Femur (tissue), 1 donor: ENCODE results near the gene CALHM4.
"Not testable (repeated sequence)": the region's sequence is repeated elsewhere in the genome, so short reads cannot be mapped to it uniquely, and the experiment has no call there.

Experiments used
- DNase-seq: peaks from one replicate; pipeline ENCODE4 v3.0.0-alpha.2; 2017

CALHM4 gene

DNA sequence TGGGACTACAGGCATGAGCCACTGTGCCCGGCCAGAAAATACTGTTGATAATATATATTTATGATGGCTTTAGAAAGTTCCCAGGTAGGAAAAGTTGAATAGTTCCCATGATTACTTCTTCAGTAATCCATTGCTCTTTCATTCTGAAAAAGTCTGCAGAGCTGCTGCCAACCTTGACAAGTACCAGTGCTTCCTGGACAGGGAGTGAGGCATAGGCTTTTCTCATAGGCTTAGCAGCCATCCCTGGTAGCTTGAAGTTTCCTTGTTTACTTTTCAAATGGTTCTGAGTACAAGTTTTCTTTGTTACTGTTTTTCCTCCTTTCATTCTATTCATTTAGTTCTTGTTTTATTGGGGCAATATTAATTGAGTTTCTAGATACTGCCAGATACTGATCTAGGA is 25.6 kb downstream of the CALHM4 start:
- DNase-seq: no peak

DNA sequence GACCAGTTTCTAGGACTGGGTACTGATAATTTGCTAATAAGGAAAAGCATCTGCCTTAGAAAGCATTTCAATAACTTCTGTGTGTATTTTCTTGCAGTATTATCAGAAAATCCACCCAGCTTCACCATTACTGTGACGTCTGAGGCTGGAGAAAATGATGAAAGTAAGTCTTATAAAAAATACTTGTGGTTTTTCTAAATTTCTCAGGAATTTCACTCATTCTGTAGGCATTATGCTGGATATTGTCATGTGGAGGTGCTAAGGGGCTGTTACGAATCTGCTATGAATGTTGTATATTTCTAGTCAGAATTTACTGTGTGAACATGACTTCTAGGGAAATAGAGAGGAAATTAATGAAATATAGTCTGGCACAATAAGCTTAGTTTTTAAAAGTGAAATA is 26.6 kb downstream of the CALHM4 start:
- DNase-seq: no peak

DNA sequence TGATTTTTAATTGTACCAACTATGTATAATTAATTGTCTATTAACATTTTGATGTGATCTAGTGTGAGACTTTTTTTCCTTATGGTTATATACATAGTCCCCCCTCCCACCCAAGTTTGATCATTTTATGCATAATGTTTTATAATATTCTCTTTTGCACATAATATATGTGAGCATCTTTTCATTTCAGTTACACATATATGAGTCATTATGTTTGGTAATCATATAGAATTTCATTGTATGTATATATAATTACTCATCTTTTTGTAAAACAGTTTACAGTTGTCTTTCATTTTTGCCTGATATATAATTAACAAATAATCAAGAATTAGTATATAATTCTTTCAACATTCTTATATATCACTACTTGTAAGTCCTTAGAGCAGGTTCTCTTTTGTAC is 32.7 kb downstream of the CALHM4 start:
- no peak for DNase-seq

DNA sequence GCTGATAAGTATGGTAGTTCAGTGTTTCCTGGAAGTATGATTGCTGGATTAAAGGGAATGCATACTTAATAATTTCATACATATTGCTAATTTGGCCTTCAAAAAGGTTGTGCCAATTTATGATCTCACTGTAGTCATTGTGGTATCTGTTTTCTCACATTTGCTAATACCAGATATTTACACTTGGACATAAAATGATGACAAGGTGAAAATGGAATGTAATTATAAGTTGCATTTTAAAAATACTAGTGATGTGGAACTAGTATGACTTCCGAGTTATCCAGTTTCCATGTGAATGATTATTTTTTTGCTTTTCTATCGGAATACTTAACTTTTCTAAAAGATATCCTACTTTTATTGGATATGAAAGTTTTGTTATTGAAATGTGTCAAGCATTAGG is 33.2 kb downstream of the CALHM4 start:
- no peak for DNase-seq

DNA sequence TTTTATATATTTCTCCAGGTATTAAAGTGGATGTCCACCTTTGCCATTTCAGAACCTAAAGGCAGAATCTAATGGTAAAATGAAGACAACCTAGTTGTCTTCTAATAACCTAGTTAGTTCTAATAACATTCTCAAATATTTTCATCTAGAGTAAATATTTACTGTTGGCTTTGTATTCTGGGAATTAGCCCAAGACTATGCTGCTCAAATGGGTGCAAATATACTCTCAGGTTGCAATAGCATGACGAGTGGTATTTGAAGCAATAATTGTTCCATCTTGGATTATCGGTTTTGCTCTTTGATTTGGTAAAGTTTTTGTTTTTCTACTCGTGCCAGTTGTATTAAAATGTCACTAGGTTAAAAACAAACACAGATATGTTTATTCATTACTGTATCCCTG is 41.7 kb downstream of the CALHM4 start:
- no peak for DNase-seq

DNA sequence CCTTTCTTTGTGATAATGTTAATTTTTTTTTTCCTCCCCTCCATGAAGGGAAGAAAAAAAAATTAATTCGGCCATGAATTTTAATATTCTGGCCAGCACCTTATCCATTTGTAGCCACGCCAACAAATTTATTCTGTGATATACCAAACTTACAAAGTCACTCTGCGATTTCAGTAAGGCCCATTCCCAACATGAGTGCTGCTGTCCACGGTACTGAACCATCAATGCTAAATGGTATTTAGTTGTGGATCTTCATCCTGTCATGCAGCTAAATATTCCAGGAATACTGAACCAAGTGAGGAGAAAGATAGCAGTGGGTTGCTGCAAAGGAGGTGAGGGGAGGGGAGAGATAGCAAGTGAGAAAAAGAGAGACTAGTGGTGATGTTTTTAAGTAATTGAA is 43.3 kb downstream of the CALHM4 start:
- DNase-seq: no peak

DNA sequence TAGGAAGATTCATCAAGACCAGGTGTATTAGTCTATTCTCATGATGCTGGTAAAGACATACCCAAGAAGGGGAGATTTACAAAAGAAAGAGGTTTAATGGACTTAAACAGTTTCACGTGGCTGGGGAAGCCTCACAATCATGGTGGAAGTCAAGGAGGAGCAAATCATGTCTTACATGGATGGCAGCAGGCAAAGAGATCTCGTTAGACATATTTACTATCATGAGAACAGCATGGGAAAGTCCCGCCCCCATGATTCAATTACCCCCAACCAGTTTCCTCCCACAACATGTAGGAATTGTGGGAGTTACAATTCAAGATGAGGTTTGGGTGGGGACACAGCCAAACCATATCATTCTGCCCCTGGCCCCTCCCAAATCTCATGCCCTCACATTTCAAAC is 50.4 kb downstream of the CALHM4 start:
- not testable (repeated sequence) for DNase-seq

DNA sequence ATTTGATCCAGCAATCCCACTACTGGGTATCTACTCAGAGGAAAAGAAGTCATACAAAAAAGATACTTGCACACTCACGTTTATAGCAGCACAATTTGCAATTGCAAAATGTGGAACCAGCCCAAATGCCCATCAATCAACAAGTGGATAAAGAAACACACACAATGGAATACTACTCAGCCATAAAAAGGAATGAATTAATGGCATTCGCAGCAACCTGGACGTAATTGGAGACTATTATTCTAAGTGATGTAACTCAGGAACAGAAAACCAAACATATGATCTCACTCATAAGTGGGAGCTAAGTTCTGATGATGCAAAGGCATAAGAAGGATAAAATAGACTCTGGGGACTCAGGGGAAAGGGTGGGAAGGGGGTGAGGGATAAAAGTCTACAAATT is 51.3 kb downstream of the CALHM4 start:
- not testable (repeated sequence) for DNase-seq

DNA sequence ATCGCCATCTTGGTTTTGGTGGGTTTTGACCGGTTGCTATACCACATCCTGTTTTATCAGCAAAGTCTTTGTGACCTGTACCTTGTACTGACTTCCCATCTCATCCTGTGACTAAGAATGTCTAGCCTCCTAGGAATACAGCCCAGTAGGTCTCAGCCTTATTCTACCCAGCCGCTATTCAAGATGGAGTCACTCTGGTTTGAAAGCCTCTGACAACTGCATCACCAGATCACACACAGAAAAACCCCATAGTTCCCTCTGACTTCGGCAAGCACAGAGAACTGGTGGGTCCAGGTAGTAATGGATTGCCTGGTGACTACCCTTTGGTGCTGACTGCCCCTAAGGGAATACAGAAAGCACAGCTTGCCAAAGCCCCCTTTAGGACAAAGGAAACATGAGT is 52.4 kb downstream of the CALHM4 start:
- DNase-seq: no peak
